ENCODE results near the gene CD1B.
A peak's percentile ranks its signal among the peaks of the same experiment; 100 is the strongest.
"Not testable (repeated sequence)": the region's sequence is repeated elsewhere in the genome, so short reads cannot be mapped to it uniquely, and the experiment has no call there.

CD1B gene

DNA sequence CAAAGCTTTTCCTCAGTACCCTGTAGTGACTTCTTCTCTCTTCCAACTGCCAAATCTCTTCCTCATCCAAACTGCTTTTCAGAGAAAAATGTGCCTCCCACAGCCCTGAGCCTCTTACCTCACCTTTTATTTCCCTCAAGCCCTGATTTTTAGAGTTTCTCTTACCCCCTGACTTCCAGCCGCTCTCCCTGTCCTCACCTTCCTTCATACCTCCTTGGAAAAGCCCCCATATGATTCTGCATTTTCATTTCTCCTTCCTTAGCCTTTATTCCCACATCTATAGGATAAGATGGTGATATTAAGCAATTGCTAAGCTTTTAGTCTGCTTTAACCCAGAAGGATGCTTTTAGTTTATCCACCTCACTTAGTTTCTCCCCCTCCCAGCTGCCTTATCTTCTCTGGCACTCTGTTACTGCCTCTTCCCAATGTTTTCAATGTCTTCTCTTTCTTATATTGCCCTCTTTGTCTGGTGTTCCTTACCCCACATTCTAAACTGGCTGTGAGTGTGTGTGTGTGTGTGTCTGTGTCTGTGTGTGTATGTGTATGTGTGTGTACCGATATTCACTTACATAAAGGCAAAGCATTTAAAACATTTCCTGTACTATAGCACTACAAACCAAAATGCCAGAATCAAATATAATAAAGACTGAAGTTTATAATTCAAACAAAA lies at the start of gene CD1B:
CD1B (minus strand) TSS at position 51 of the 670 bp plus-strand sequence. CDS start 108 bp downstream, outside the sequence.
- no peak for DNase-seq

- peak in 2 of 3 donors; percentile 29 to 42 for DNase-seq
Observed at GRCh38 chr1:158374860-158375259, 43.5 kb upstream of the CD1B start.

- DNase-seq: not testable (repeated sequence)
Observed at GRCh38 chr1:158374101-158374500, 42.8 kb upstream of the CD1B start.

GRCh38 chr1:158371188-158371953 lies 40.0 kb upstream of the CD1B start:
- DNase-seq: no peak

DNA sequence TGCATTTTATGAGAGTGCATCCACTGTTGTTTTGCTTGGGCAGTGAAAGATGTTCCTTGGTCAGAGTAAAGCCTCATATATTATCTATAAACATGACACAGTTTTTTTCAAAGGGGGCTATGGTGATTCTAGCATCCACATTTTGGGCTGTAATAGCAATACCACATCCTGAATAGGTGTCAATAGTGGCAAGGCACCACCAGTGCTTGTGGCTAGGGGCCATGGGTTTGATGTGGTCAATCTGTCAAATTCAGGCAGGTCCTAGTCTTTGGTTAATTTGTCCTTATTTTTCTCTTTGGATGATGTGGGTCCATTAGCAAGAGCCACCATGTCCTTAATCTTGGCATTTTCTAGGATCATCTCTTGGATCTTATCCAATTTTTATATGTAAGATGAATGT lies 35.5 kb upstream of the CD1B start:
- DNase-seq: no peak

GRCh38 chr1:158362941-158363340 lies 31.6 kb upstream of the CD1B start:
- no peak for DNase-seq

DNA sequence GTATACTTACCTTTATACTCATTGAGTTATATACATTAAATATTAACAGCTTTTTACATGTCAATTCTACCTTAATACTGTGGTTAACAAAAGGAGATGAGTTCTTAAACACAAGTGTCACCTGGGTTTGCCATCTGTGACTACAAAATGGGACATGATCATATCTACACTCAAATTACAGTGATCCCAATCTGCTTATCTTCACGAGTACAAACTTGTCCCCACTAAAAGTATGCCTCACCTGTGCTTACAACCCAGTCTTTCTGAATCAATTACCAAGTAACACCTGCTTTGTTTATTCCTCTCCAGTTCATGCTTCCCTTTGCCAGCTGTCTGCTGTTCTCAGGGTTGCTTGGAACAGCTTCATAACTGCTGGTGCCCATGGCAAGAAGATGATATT lies 31.2 kb upstream of the CD1B start:
- DNase-seq: no peak

DNA sequence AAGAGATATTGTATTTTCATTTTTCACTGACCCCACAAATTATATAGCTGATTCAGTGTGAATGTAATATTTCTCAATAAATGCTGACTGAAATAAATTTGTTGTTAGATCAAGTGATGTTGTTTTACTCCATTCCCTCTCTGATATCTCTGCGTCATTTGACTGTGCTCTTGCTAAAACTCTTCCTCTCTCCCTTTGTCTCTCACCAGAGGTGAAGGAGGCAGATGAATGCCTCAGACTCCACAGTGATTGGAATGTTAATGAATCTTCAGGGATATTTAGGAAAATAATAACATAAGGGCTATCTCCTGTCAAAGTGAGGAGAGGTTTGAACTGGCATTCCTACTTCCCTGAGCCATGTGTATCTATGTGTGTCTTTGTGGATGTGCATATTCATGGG lies 26.1 kb upstream of the CD1B start:
- no peak for DNase-seq

GRCh38 chr1:158356616-158357015 lies 25.3 kb upstream of the CD1B start:
- no peak for DNase-seq

DNA sequence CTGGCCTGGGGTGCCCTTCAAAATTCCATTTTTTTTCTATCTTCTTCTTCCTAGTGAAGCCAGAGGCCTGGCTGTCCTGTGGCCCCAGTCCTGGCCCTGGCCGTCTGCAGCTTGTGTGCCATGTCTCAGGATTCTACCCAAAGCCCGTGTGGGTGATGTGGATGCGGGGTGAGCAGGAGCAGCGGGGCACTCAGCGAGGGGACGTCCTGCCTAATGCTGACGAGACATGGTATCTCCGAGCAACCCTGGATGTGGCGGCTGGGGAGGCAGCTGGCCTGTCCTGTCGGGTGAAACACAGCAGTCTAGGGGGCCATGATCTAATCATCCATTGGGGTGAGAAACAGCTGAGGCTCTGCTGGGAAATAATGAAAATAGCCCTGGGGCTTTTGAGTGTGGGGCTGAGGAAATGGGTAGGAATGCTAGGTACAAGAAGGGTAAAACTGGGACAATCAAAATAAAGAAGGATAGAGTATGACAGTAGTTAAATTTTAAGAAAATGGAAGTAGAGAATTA lies 24.5 kb upstream of the CD1B start:
- DNase-seq: no peak

GRCh38 chr1:158354255-158354654 lies 22.9 kb upstream of the CD1B start:
- DNase-seq: peak; percentile 50 to 55 (median 51)

DNA sequence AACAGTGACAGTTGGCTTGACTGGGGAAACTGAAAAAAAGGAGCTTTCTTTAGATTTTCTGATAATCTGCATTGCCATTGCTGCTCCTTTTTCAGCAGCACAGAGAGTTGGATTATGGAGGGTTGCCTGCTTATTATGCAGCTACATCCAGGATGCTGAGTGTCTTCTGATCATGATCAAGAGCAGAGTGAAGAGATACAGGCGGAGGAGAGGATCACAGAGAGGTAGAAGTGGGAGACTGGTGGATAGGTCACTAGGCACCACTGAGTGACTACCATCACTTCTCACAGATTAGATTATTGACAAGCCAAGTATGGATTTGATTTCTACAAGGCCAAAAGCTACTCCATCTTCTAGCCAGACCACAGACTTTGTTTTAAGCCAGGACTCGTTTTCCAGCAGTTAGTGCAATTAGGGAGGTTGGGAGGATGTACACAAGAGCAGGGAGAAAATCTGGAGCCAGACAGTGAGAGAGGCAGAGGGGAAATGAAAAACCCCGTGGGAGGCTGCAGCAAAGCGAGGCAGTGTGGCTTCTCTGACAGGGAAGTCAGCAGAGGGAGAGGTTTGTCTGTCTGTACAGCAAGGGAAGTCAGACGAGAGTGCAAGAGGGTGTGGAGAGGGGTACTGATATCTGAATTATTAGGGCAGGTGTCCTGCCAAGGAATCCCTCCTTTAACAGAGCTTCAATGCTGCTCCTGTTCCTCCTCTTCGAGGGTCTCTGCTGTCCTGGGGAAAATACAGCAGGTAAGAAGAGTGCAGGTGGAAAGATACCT lies 22.2 kb upstream of the CD1B start, which contains the start of gene CD1E:
CD1E (plus strand) TSS at position 592 of the 773 bp plus-strand sequence; CDS start at position 687, 95 bp downstream.
- peak; percentile 60 to 70 (median 70) for DNase-seq

DNA sequence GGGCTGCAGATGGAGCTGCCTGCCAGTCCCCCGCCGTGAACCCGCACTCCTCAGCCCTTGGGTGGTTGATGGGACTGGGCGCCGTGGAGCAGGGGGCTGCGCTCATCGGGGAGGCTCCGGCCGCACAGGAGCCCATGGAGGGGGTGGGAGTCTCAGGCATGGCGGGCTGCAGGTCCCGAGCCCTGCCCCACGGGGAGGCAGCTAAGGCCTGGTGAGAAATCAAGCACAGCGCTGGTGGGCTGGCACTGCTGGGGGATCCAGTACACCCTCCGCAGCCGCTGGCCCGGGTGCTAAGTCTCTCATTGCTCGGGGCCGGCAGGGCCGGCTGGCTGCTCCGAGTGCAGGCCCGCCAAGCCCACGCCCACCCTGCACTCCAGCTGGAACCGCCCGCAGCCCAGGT lies 17.6 kb upstream of the CD1B start:
- DNase-seq: not testable (repeated sequence)

DNA sequence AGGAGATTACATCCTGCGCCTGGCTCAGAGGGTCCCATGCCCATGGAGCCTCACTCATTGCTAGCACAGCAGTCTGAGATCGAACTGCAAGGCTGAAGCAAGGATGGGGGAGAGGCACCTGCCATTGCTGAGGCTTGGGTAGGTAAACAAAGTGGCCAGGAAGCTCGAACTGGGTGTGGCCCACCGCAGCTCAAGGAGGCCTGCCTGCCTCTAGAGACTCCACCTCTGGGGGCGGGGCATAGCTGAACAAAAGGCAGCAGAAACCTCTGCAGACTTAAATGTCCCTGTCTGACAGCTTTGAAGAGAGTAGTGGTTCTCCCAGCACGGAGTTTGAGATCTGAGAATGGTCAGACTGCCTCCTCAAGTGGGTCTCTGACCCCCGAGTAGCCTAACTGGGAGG lies 5.1 kb upstream of the CD1B start:
- DNase-seq: not testable (repeated sequence)

GRCh38 chr1:158335213-158335532 lies 3.8 kb upstream of the CD1B start:
- no peak for DNase-seq

DNA sequence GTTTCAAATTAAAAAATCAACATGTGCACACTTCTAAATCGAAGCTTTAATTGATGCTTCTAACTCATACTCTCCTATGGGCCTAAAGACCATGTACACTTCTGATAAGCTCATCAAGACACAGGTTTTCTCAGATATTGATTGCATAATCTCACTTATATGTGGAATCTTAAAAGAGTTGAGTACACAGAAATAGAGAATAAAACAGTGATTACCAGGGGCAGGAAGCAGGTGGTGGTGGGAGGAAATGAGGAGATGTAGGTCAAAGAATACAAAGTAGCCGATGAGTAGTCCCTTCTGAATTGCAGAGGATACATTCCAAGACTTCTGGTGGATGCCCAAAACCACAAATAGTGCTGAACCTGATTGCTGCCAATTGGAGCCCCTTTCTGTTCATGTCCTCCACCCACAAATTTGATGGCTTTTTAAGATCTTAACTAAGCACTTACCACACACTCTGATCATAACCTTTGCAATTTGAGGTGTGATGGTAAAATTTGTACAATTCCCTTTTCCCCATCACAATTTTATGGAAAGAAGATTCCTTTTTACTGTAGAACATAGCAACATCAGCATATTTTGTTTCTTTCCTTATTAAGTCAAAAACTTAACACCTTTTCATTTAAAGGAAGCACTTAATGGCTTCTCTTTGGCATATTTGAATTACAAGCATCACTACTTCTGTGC lies 3.3 kb upstream of the CD1B start:
- no peak for DNase-seq

GRCh38 chr1:158333405-158334155 lies 2.2 kb upstream of the CD1B start:
- peak; percentile 21 to 59 (median 58) for DNase-seq

DNA sequence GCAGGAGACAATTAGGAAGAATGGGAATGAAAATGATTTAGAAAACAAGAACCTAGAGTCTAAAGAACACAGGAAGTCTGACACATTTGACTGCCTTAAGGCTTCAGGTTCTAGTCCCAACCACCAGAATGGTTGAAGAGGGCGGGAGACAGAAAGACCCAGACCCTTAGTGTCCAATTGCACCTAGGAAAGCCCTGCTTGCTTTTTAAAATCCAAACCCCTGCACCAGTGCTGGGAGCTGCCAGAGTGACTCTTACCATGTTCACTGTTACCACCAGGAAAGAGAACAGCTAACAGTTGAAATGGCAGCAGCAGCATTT lies 265 bp downstream of the CD1B start:
- no peak for DNase-seq

GRCh38 chr1:158330391-158331105 lies 783 bp downstream of the CD1B start:
- no peak for DNase-seq

GRCh38 chr1:158329733-158330132 lies 1.6 kb downstream of the CD1B start:
- peak; percentile 48 to 58 (median 52) for DNase-seq

DNA sequence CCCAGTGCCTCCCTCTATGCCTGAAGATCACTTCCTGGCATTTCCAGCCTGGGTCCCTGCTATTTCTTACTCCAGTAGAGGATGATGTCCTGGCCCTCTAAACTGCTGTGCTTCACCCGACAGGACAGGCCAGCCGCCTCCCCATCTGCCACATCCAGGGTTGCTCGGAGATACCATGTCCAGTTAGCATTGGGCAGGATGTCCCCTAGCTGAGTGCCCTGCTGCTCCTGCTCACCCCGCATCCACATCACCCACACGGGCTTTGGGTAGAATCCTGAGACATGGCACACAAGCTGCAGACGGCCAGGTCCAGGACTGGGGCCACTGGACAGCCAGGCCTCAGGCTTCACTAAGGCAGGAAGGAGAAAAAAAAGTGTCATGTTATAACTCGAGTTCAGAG lies 2.0 kb downstream of the CD1B start:
- no peak for DNase-seq

Measured in suppressor macrophage treated with lipopolysaccharide for 1 hour (primary cell).